GM18951 (cell line): Measurements from ENCODE around the gene PARD3B.

Experiments
- POLR2A ChIP-seq: IDR thresholded peaks from 4 replicates; pipeline ENCODE4 v1.6.1; 2011; ENCODE audit warnings: mild to moderate bottlenecking; ENCODE audit not compliant: insufficient read length, insufficient read depth; ENCODE audit errors: extremely low read depth
- in situ Hi-C: fragments of 300-500 bp; cut with MboI; formaldehyde crosslinking; loops from one replicate; pipeline ENCODE4 v1.12.0; 2022; ENCODE audit warnings: low sequenced_read_pairs, mixed read lengths, inconsistent platforms; ENCODE audit not compliant: unreplicated experiment

PARD3B gene

GRCh38 chr2:204693262-204693661 is 148.0 kb downstream of the PARD3B start:
- in situ Hi-C loops = no loop called here
- no peak for TF ChIP-seq POLR2A

GRCh38 chr2:204695506-204695905 is 150.2 kb downstream of the PARD3B start:
- in situ Hi-C loops = no loop called here
- TF ChIP-seq POLR2A = no peak

GRCh38 chr2:204696124-204696523 is 150.8 kb downstream of the PARD3B start:
- no peak for TF ChIP-seq POLR2A
- in situ Hi-C loops = no loop called here

GRCh38 chr2:204705243-204705932 is 160.1 kb downstream of the PARD3B start:
- TF ChIP-seq POLR2A = no peak
- in situ Hi-C loops = no loop called here

GRCh38 chr2:204706939-204707338 is 161.7 kb downstream of the PARD3B start:
- in situ Hi-C loops = no loop called here
- no peak for TF ChIP-seq POLR2A

- in situ Hi-C loops = no loop called here
- TF ChIP-seq POLR2A = no peak
Measured at GRCh38 chr2:204713211-204713610, 167.9 kb downstream of the PARD3B start.

- in situ Hi-C loops = no loop called here
Measured at GRCh38 chr2:204715361-204715760, 170.1 kb downstream of the PARD3B start.

GRCh38 chr2:204717591-204717990 is 172.3 kb downstream of the PARD3B start:
- in situ Hi-C loops = no loop called here

More at GRCh38 chr2:204715361-204715760, 170.1 kb downstream of the PARD3B start:
- no peak for TF ChIP-seq POLR2A

GRCh38 chr2:204718607-204719006 is 173.3 kb downstream of the PARD3B start:
- in situ Hi-C loops = no loop called here
- no peak for TF ChIP-seq POLR2A

More at GRCh38 chr2:204717591-204717990, 172.3 kb downstream of the PARD3B start:
- TF ChIP-seq POLR2A = no peak

- TF ChIP-seq POLR2A = no peak
- in situ Hi-C loops = no loop called here
Measured at GRCh38 chr2:204720874-204721273, 175.6 kb downstream of the PARD3B start.

- no peak for TF ChIP-seq POLR2A
- in situ Hi-C loops = no loop called here
Measured at GRCh38 chr2:204722207-204722606, 176.9 kb downstream of the PARD3B start.

GRCh38 chr2:204722691-204723090 is 177.4 kb downstream of the PARD3B start:
- in situ Hi-C loops = no loop called here
- TF ChIP-seq POLR2A = no peak

- TF ChIP-seq POLR2A = no peak
- in situ Hi-C loops = no loop called here
Measured at GRCh38 chr2:204725693-204726360, 180.6 kb downstream of the PARD3B start.

- in situ Hi-C loops = no loop called here
- TF ChIP-seq POLR2A = no peak
Measured at GRCh38 chr2:204726831-204727230, 181.6 kb downstream of the PARD3B start.
